Stimulated activated naive CD4-positive, alpha-beta T cell (primary cell): ENCODE data around the gene PCOLCE2.

Experiments used
- DNase-seq, 6 experiments: peaks; one replicate each; lab custom pipeline; 2025; lab: John Stamatoyannopoulos, UW

The PCOLCE2 gene

DNA sequence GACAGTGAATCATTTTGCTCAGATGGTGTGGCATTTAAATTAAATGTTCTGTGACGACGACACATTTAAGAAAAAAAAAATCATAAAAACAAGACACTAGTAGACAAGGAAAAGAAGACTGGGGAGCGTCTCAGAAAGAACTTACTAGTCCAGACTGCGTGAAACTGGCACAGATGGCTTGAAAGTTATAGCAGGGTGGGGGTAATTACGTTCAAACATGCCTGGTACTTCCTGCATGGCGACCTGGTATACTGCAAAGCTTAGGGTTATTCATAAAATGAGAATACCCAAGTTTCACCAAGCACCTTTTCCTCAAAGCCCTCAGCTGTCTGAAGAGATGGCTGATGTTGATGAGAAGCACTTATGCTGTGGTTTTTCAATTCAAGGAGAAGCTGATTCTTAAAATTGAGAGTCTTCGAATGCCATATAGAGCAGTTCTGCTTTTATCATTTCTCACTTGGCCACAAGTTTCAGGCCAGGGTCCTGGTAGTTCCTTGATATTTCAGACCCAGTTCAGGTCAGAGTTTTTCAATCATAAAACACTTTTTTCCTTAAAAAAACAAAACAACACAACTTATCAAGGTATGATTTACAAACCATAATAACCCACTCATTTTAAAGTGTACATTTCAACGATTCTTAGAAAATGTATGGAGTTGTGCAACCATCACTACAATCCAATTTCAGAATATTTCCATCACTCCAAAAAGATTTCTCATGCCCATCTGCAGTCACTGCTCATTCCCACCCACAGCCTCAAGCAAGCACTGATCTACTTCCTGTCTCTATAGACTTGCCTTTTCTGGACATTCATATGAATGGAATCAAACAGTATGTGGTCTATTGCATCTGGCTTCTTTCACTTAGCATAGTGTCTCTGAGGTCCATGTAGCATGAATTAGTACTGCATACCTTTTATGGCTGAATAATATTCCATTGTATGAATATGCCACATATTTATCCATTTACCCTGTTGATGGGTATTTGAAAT, 24.7 kb downstream of the PCOLCE2 start:
- no peak for DNase-seq

GRCh38 chr3:142863010-142863817, 25.7 kb downstream of the PCOLCE2 start:
- DNase-seq: no peak

GRCh38 chr3:142861926-142862325, 27.0 kb downstream of the PCOLCE2 start:
- DNase-seq: no peak

DNA sequence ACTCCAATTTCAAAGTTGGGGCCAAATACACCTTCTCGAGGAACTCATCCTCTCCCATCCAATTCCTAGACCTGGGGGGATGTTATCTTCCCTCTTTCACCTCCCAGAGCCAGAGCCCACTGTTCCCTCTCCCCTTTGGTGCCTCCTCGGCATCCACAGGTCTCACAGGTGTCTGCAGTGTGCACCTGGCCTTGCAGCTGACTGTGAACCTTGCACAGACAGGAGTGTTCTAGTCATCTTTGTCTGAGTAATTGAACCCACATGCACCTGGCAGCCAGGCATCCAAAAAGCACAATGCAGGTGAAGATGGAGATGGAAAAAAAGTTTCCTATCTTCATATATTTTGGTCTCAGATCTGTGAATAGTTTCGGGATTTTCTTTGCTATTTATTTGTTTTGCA, 30.8 kb downstream of the PCOLCE2 start:
- DNase-seq: no peak

- no peak for DNase-seq
Measured at GRCh38 chr3:142857056-142857455, 31.8 kb downstream of the PCOLCE2 start.

GRCh38 chr3:142853270-142854168, 35.4 kb downstream of the PCOLCE2 start:
- DNase-seq: no peak

DNA sequence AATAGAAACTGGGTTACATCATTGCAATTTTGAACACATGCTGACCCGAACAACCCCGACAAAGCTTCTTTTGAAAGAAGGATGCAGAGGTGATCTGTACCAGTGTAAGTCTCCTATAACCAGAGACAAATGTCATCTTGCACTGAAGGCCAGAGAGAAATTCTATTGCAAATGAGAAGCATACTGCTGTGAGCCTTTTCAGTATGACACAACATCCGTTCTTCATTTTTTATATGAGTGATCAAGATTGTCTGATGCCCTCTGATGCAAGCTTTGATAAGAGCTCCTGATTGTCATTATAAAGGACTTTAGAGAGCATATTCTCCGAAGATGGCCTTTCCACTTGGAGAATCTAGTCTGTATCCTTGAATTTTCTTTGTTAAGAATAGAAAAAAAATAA, 36.9 kb downstream of the PCOLCE2 start:
- DNase-seq: no peak

DNA sequence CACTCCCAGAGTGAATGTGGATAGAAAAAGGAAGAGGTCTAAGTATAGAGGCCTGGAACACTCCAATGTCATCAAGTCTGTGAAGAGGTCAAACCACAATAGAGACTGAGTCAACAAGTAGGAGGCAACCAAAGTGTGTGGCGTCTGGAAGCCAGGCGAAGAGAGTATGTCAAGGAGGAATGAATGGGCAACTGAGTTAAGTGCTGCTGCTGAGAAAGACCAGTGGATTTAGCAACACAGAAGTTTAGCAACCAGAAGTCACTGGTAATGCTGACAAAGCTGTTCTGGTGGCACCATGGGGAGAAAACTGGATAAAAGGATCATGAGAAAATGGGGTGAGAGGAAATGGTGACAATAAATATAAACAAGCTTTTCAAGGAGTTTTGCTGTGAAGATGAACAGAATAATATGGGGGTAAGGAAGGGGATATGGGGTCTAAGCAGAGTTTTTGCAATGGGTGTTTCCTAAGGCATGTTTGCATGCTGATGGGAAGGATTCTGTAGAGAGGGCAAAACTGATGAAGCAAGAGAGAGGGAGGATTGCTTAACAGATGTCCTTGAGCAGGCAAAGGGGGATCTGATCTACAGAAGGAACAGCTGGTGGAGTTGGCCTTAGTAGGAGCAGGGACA, 38.4 kb downstream of the PCOLCE2 start:
- DNase-seq: no peak

DNA sequence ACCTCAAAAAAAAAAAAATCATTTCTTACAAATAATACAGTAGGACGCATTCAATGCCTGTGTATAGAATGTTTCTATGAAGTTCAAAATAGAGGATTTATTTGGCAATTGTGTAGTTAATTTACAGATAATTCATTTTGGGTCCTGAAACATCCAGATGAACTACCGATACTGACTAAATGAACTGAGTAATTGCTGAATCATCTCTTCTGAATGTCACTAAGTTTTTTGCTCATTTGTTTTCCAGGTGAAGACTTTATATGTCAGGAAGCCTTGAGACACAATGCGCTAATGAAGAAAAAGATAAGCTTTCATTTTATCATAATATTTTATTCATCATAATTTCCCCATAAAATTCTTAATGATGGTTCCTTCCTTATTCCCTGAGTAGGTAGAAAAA, 39.7 kb downstream of the PCOLCE2 start:
- DNase-seq: no peak

- no peak for DNase-seq
Measured at GRCh38 chr3:142846779-142847577, 41.9 kb downstream of the PCOLCE2 start.

GRCh38 chr3:142844339-142844977, 44.4 kb downstream of the PCOLCE2 start:
- no peak for DNase-seq

- DNase-seq: no peak
Measured at GRCh38 chr3:142839831-142840230, 49.1 kb downstream of the PCOLCE2 start.

- DNase-seq: no peak
Measured at GRCh38 chr3:142837526-142837925, 51.4 kb downstream of the PCOLCE2 start.

DNA sequence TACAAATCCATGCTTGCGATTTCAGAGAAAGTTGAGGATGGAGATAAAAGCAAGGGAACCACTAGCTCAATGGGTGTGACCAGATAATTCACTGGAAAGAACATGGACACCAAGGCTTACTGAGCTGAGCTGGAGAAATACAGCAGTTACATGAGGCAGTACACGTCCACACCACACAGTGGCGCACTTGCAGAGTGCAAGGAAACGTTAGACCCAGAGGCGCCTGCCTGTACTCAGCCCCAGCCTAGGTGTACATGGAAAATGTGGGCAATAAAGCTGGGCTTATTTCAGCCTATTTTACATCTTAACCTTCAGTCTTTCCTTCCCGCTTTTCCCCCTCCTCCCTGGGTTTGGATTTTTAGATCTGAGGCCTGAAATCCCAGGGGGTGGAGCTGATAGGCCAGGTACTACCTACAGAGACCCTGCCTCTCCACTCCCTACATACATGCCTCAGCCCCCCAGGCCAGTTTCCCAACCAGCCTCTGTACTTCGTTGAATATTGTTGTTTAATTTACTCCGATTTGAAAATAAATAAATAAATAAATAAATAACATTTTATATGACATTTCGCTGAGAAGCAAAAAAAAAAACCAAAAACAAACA, 60.1 kb downstream of the PCOLCE2 start:
- peak in 5 of 6 experiments; percentile 4 to 21 (median 11) for DNase-seq

- DNase-seq: no peak
Measured at GRCh38 chr3:142819179-142819578, 69.7 kb downstream of the PCOLCE2 start.

DNA sequence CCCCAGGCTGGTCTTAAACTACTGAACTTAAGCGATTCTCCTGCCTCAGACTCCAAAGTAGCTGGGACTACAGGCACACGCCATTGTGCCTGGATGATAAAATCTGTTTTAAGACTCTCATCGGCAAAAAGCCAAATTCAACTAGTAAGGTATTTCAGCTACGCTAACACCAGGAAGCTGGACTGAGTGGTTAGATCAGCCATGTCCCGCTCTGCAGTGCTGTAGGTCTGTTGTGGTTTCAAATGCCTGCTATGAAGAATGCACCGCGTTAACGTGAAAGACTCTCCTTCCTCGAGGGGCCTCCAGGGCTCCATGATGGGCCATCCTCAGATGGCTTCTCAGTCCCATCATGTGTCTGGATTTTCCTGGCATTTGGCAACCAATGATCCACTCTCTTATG, 70.2 kb downstream of the PCOLCE2 start:
- DNase-seq: no peak

DNA sequence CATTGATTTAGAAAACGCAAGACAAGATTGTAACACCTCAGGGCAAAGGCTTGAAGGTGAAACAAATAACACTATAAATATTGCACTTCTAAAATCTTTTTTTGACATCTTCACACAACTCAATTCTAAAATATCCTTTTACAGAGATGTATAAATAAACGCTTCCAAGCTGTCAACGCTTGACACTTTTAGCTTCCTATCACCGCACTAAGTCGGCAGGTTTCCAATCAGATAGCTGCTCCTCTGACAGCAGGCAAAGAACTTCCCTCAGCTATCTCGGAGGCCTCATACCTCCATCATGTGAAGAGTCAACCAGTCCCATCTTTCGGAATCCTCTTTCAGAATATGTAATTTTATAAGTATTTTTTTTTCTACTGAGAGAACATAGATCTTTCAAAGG, 71.0 kb downstream of the PCOLCE2 start:
- DNase-seq: no peak

GRCh38 chr3:142817356-142817755, 71.5 kb downstream of the PCOLCE2 start:
- no peak for DNase-seq

DNA sequence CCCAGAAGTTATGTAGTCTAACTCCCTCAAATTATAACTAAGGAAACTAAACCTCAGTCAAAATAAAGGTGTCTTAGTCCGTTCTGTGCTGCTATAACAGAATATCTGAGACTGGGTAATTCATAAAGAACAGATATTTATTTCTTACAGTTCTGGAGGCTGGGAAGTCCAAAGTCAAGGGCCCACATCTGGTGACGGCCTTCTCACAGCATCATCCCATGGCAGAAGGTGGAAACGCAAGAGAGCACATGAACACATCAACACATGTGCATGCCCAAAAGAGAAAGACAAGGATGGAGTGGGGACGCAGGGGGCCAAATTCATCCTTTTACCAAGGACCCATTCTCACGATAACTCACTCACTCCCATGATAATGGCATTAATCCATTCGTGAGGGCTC, 73.1 kb downstream of the PCOLCE2 start:
- DNase-seq: no peak

DNA sequence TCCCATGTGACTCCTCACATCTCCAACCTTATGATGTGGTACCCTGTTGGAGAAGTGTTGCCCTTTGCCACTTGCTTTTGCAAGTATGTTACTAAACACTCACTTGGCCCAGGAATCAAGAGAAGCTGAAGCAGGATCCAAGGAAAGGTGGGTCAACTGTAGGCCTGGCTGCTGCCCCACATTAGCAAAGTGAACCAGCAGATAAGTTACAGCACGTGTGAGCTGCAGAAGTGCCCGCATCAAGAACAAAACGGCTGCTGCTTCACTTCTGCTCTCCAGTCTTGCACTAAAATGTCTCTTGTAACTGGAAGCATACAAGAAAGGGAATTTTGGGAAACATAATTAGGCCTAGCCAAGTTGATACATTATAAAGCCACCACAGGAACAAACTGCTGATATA, 79.6 kb downstream of the PCOLCE2 start:
- DNase-seq: no peak
